ENCODE data around the gene HS3ST5.

DNA sequence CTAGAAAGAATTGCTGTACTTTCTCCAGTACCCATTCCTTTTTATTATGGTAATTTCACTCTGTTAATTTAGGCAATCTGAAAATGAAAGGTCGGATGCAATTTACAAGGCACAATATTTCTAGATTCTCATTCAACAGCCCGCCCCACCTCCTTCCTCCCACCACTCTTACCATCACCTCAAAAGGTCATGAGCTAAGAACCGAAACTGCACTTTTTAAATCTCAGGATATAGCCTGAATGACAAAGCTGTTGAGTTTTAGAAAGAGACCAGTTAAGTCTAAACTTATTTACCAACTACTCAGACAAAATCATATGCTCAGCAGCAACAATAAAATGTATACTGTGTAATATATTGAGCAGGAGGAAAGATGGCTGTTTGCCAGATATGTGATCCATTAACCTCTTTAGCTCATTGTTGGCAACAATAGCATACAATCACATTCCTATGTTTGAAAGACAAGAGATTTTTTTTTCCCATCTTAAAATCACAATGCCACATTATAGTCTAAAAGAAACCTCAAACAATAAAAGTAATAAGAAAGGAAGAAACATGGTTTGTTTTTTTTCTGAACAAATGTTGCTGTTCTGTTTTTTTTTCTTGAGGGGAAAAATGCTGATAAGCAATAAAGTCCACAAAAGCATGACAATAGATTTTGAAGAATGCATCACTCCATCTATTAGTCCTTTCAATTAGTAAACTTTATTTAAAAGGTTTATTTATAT lies 1.6 kb upstream of the HS3ST5 start:
- TF ChIP-seq, protein P1, sequence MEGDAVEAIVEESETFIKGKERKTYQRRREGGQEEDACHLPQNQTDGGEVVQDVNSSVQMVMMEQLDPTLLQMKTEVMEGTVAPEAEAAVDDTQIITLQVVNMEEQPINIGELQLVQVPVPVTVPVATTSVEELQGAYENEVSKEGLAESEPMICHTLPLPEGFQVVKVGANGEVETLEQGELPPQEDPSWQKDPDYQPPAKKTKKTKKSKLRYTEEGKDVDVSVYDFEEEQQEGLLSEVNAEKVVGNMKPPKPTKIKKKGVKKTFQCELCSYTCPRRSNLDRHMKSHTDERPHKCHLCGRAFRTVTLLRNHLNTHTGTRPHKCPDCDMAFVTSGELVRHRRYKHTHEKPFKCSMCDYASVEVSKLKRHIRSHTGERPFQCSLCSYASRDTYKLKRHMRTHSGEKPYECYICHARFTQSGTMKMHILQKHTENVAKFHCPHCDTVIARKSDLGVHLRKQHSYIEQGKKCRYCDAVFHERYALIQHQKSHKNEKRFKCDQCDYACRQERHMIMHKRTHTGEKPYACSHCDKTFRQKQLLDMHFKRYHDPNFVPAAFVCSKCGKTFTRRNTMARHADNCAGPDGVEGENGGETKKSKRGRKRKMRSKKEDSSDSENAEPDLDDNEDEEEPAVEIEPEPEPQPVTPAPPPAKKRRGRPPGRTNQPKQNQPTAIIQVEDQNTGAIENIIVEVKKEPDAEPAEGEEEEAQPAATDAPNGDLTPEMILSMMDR (IDR thresholded peaks at IDR 0.05): no peak
- TF ChIP-seq POLR2A (IDR thresholded peaks at IDR 0.05) (no peak), EP300 (IDR thresholded peaks at IDR 0.05) (no peak)

Data from stomach (tissue), 4 donors.